KMS-11 (cell line): Measurements from ENCODE around the gene EDIL3.

ENCODE experiments used
- H2AFZ ChIP-seq: fragments of 200-600 bp; sonication (generic); 2 replicates; pipeline ENCODE4 v1.6.1; 2016; ENCODE audit warnings: antibody characterized with exemption, mixed run types, low read depth
- H3K27ac ChIP-seq: fragments of 200-600 bp; sonication (generic); 2 replicates; pipeline ENCODE4 v1.6.1; 2016; ENCODE audit warnings: mild to moderate bottlenecking, mixed run types
- H3K27me3 ChIP-seq: fragments of 200-600 bp; sonication (generic); 2 replicates; pipeline ENCODE4 v1.6.1; 2017; ENCODE audit warnings: mild to moderate bottlenecking, low read depth, mixed run types, moderate library complexity; ENCODE audit not compliant: insufficient read depth
- H3K36me3 ChIP-seq: fragments of 200-600 bp; sonication (generic); 2 replicates; pipeline ENCODE4 v1.6.1; 2017; ENCODE audit warnings: mild to moderate bottlenecking, mixed run types; ENCODE audit not compliant: insufficient read depth
- H3K4me1 ChIP-seq: fragments of 200-600 bp; sonication (generic); 2 replicates; pipeline ENCODE4 v1.6.1; 2016; ENCODE audit warnings: mild to moderate bottlenecking, low read depth, mixed run types; ENCODE audit not compliant: poor library complexity, severe bottlenecking
- H3K4me2 ChIP-seq: fragments of 200-600 bp; sonication (generic); 2 replicates; pipeline ENCODE4 v1.7.0; 2016; ENCODE audit warnings: mild to moderate bottlenecking, mixed run types
- H3K4me3 ChIP-seq: fragments of 200-600 bp; sonication (generic); IDR thresholded peaks from 2 replicates; pipeline ENCODE4 v1.6.1; 2017; ENCODE audit warnings: low read depth, low read length, mixed read lengths; ENCODE audit not compliant: insufficient read depth
- H3K79me2 ChIP-seq: fragments of 200-600 bp; sonication (generic); 2 replicates; pipeline ENCODE4 v1.6.1; 2016; ENCODE audit warnings: low read depth, mixed run types; ENCODE audit not compliant: insufficient read depth
- H3K9ac ChIP-seq: fragments of 200-600 bp; sonication (generic); 2 replicates; pipeline ENCODE4 v1.6.1; 2016; ENCODE audit warnings: mild to moderate bottlenecking, mixed run types
- H4K20me1 ChIP-seq: fragments of 200-600 bp; sonication (generic); 2 replicates; pipeline ENCODE4 v1.6.1; 2016; ENCODE audit warnings: mild to moderate bottlenecking, mixed run types; ENCODE audit not compliant: insufficient read depth
- TF ChIP-seq, protein P1 (sequence below): fragments of 200-600 bp; sonication (generic); conservative IDR thresholded peaks from 2 replicates; pipeline ENCODE4 v1.6.1; 2017; ENCODE audit warnings: low read depth, mild to moderate bottlenecking, antibody characterized with exemption, low read length, moderate library complexity, mixed read lengths

The EDIL3 gene

GRCh38 chr5:83987513-83988292, 397.0 kb downstream of the EDIL3 start:
- no peaks in the 10 kb centered on the region for H3K27me3 ChIP-seq
- no peaks in the 10 kb centered on the region for H3K79me2 ChIP-seq
- no peak overlapping the region for H2AFZ ChIP-seq
- H3K9ac ChIP-seq: no peak overlapping the region
- H3K4me2 ChIP-seq: no peak overlapping the region
- no peaks in the 10 kb centered on the region for H3K4me1 ChIP-seq
- H3K27ac ChIP-seq: no peak overlapping the region
- TF ChIP-seq, protein P1, sequence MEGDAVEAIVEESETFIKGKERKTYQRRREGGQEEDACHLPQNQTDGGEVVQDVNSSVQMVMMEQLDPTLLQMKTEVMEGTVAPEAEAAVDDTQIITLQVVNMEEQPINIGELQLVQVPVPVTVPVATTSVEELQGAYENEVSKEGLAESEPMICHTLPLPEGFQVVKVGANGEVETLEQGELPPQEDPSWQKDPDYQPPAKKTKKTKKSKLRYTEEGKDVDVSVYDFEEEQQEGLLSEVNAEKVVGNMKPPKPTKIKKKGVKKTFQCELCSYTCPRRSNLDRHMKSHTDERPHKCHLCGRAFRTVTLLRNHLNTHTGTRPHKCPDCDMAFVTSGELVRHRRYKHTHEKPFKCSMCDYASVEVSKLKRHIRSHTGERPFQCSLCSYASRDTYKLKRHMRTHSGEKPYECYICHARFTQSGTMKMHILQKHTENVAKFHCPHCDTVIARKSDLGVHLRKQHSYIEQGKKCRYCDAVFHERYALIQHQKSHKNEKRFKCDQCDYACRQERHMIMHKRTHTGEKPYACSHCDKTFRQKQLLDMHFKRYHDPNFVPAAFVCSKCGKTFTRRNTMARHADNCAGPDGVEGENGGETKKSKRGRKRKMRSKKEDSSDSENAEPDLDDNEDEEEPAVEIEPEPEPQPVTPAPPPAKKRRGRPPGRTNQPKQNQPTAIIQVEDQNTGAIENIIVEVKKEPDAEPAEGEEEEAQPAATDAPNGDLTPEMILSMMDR: no peak
- no peaks in the 10 kb centered on the region for H4K20me1 ChIP-seq
- H3K36me3 ChIP-seq: no peaks in the 10 kb centered on the region
- H3K4me3 ChIP-seq: no peak overlapping the region

DNA sequence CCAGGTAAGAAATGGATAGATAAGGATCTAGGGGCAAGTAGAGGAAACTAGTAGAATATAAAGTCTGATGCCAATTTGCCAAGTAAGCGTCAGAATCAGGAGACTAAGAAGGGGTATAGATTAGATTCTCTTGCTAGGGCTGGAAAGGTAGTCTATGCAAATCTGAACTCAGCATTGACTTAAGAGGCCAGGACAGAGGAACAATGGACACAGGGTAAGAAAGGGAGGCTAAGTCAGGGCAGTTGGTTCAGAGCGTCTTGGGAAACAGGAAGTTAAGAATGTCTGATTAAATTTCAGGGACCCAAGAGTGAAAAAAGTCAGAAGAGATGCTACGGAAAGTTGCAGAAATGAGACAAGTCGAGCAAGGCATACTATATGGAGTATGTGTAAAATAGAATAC, 400.8 kb downstream of the EDIL3 start:
- Histone ChIP-seq H2AFZ (no peak overlapping the region), H3K79me2 (no peaks in the 10 kb centered on the region), H3K4me3 (no peak overlapping the region), H3K36me3 (no peaks in the 10 kb centered on the region), H3K9ac (no peak overlapping the region), H3K27ac (no peak overlapping the region), H3K27me3 (no peaks in the 10 kb centered on the region), H3K4me2 (no peak overlapping the region), H3K4me1 (no peaks in the 10 kb centered on the region), H4K20me1 (no peaks in the 10 kb centered on the region)
- TF ChIP-seq, protein P1: no peak

- no peak overlapping the region for H3K27ac ChIP-seq
- TF ChIP-seq, protein P1: no peak
- H3K4me1 ChIP-seq: no peaks in the 10 kb centered on the region
- H3K4me2 ChIP-seq: no peak overlapping the region
- H3K36me3 ChIP-seq: no peaks in the 10 kb centered on the region
- no peak overlapping the region for H2AFZ ChIP-seq
- H3K79me2 ChIP-seq: no peaks in the 10 kb centered on the region
- H3K4me3 ChIP-seq: no peak overlapping the region
- H3K9ac ChIP-seq: no peak overlapping the region
- no peaks in the 10 kb centered on the region for H3K27me3 ChIP-seq
- H4K20me1 ChIP-seq: no peaks in the 10 kb centered on the region
Observed at GRCh38 chr5:83973925-83974815, 410.5 kb downstream of the EDIL3 start.

DNA sequence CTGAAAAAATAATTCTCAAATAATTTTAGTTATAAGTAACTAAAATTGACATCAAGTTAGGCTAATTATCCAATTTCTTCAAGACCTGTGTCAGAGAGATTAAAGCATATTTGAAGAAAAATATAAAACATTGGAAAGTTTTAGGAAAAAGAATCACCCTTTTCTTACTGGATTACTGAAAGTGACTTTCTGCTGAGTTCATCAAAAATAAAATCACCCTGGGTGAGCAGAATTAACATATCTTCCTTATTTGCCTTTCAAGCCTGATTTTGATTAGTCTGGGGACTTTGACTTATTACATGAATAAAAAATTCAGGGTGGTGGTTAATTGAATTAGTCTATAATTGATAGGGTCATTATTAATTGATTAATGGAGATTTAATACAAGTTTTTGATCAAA, 411.8 kb downstream of the EDIL3 start:
- H3K79me2 ChIP-seq: no peaks in the 10 kb centered on the region
- H2AFZ ChIP-seq: no peak overlapping the region
- no peak overlapping the region for H3K27ac ChIP-seq
- H3K36me3 ChIP-seq: no peaks in the 10 kb centered on the region
- no peaks in the 10 kb centered on the region for H4K20me1 ChIP-seq
- H3K4me3 ChIP-seq: no peak overlapping the region
- no peak overlapping the region for H3K4me2 ChIP-seq
- H3K27me3 ChIP-seq: no peaks in the 10 kb centered on the region
- H3K4me1 ChIP-seq: no peaks in the 10 kb centered on the region
- H3K9ac ChIP-seq: no peak overlapping the region
- TF ChIP-seq, protein P1: no peak
